Stimulated activated CD8-positive, alpha-beta memory T cell treated with anti-CD3 and anti-CD28 coated beads, Interleukin-15, amount 100 ng/mL, for 1 hour (primary cell): ENCODE results near the gene CFAP299.

ENCODE experiments used
- DNase-seq: peaks from one replicate; pipeline ENCODE4 v3.0.0-alpha.2; 2020; ENCODE audit warnings: low read depth

CFAP299 gene

GRCh38 chr4:80839281-80839680, 503.8 kb downstream of the CFAP299 start:
- DNase-seq, result no peak

GRCh38 chr4:80839792-80840191, 504.3 kb downstream of the CFAP299 start:
- DNase-seq, result no peak

GRCh38 chr4:80840396-80840795, 504.9 kb downstream of the CFAP299 start:
- no peak for DNase-seq

GRCh38 chr4:80841587-80842281, 506.2 kb downstream of the CFAP299 start:
- no peak for DNase-seq

GRCh38 chr4:80846210-80846609, 510.7 kb downstream of the CFAP299 start:
- no peak for DNase-seq

- no peak for DNase-seq
Observed at GRCh38 chr4:80852061-80852460, 516.5 kb downstream of the CFAP299 start.

- DNase-seq, result no peak
Observed at GRCh38 chr4:80873571-80873970, 538.0 kb downstream of the CFAP299 start.

- DNase-seq, result no peak
Observed at GRCh38 chr4:80874979-80875378, 539.4 kb downstream of the CFAP299 start.

GRCh38 chr4:80875642-80876041, 540.1 kb downstream of the CFAP299 start:
- no peak for DNase-seq

GRCh38 chr4:80876810-80877209, 541.3 kb downstream of the CFAP299 start:
- DNase-seq, result no peak

GRCh38 chr4:80878218-80878617, 542.7 kb downstream of the CFAP299 start:
- DNase-seq, result no peak

- DNase-seq, result no peak
Observed at GRCh38 chr4:80897537-80898303, 562.2 kb downstream of the CFAP299 start.

GRCh38 chr4:80900908-80901307, 565.4 kb downstream of the CFAP299 start:
- no peak for DNase-seq

GRCh38 chr4:80903020-80903419, 567.5 kb downstream of the CFAP299 start:
- no peak for DNase-seq

- no peak for DNase-seq
Observed at GRCh38 chr4:80909938-80910337, 574.4 kb downstream of the CFAP299 start.

- DNase-seq, result no peak
Observed at GRCh38 chr4:80911458-80911857, 575.9 kb downstream of the CFAP299 start.

GRCh38 chr4:80912350-80912749, 576.8 kb downstream of the CFAP299 start:
- no peak for DNase-seq

- no peak for DNase-seq
Observed at GRCh38 chr4:80913381-80913780, 577.9 kb downstream of the CFAP299 start.

GRCh38 chr4:80916770-80917169, 581.2 kb downstream of the CFAP299 start:
- DNase-seq, result no peak

- no peak for DNase-seq
Observed at GRCh38 chr4:80918004-80918403, 582.5 kb downstream of the CFAP299 start.

GRCh38 chr4:80921441-80921840, 585.9 kb downstream of the CFAP299 start:
- no peak for DNase-seq

- DNase-seq, result no peak
Observed at GRCh38 chr4:80922941-80923340, 587.4 kb downstream of the CFAP299 start.

- DNase-seq, result no peak
Observed at GRCh38 chr4:80925293-80925692, 589.8 kb downstream of the CFAP299 start.

GRCh38 chr4:80926446-80926845, 590.9 kb downstream of the CFAP299 start:
- no peak for DNase-seq
